A673 (cell line): Measurements from ENCODE around the gene HAPLN1. TPM values are rescaled to one million over a fixed set of nuclear protein-coding genes. Genes with fewer than 3 reads are reported as not detected.

Source experiments
- BruUV-seq: library from RNA; stranded (reverse); fragments of 400-500 nt; replicated peaks from 2 replicates; lab custom pipeline; 2021; lab: Mats Ljungman, UMichigan
- CTCF ChIA-PET: fragments of 300-600 bp; sonication (Branson Sonifier 250); formaldehyde crosslinking; loops from one replicate; lab custom pipeline; 2022; ENCODE audit warnings: antibody characterized with exemption; lab: Charles Lee
- POLR2A ChIA-PET: fragments of 300-600 bp; sonication (Branson Sonifier 250); formaldehyde crosslinking; loops from one replicate; lab custom pipeline; 2022; ENCODE audit warnings: antibody characterized with exemption; ENCODE audit not compliant: low non-redundant PET; lab: Charles Lee
- DNase-seq: peaks from one replicate; pipeline ENCODE4 v3.0.0-alpha.2; 2015; ENCODE audit warnings: low spot score
- H3K27ac ChIP-seq: fragments of 200-600 bp; sonication (generic); 2 replicates; pipeline ENCODE4 v1.5.1; 2016; ENCODE audit warnings: mixed run types, low read depth, mild to moderate bottlenecking, mixed read lengths, antibody characterized with exemption, low read length; ENCODE audit not compliant: poor library complexity, severe bottlenecking
- H3K27me3 ChIP-seq: fragments of 200-600 bp; sonication (generic); replicated peaks from 2 replicates; pipeline ENCODE4 v1.6.1; 2017; ENCODE audit warnings: mixed run types, low read depth, mild to moderate bottlenecking, mixed read lengths, antibody characterized with exemption, low read length; ENCODE audit not compliant: insufficient read depth, poor library complexity
- H3K36me3 ChIP-seq: fragments of 200-600 bp; sonication (generic); 2 replicates; pipeline ENCODE4 v1.6.1; 2016; ENCODE audit warnings: mixed run types, mild to moderate bottlenecking, mixed read lengths, antibody characterized with exemption, low read length; ENCODE audit not compliant: insufficient read depth, poor library complexity, severe bottlenecking
- H3K4me1 ChIP-seq: fragments of 200-600 bp; sonication (generic); 2 replicates; pipeline ENCODE4 v1.6.1; 2017; ENCODE audit warnings: mixed run types, mild to moderate bottlenecking, mixed read lengths, antibody characterized with exemption, low read length; ENCODE audit not compliant: insufficient read depth, poor library complexity, severe bottlenecking
- H3K4me3 ChIP-seq: fragments of 200-600 bp; sonication (generic); 2 replicates; pipeline ENCODE4 v1.5.1; 2016; ENCODE audit warnings: low read depth, mixed run types, mild to moderate bottlenecking, mixed read lengths, low read length; ENCODE audit not compliant: poor library complexity, severe bottlenecking
- H3K9me3 ChIP-seq: fragments of 200-600 bp; sonication (generic); 2 replicates; pipeline ENCODE4 v1.6.1; 2016; ENCODE audit warnings: mixed run types, low read depth, mild to moderate bottlenecking, mixed read lengths, antibody characterized with exemption, low read length; ENCODE audit not compliant: poor library complexity, severe bottlenecking
- EZH2 ChIP-seq: fragments of 200-600 bp; sonication (generic); IDR thresholded peaks from 2 replicates; pipeline ENCODE4 v1.6.1; 2017; ENCODE audit warnings: borderline replicate concordance, low read depth, mild to moderate bottlenecking, mixed read lengths, antibody characterized with exemption, low read length; ENCODE audit not compliant: poor library complexity, severe bottlenecking
- intact Hi-C: fragments of 100-400 bp; cut with micrococcal nuclease; formaldehyde crosslinking; loops from one replicate; pipeline ENCODE4 v1.10.0; 2022; ENCODE audit not compliant: unreplicated experiment
- total RNA-seq: library from RNA; stranded (reverse); gene quantifications from 2 replicates; pipeline ENCODE4 v1.2.3, GENCODE V29; 2021
- TF ChIP-seq, protein P1 (sequence below): fragments of 300-800, 200-600 bp; sonication (generic); conservative IDR thresholded peaks from 2 replicates; pipeline ENCODE4 v1.5.1; 2017; ENCODE audit warnings: low read depth, mild to moderate bottlenecking, antibody characterized with exemption, low read length, moderate library complexity, mixed read lengths

The HAPLN1 gene
- total RNA-seq, 1 experiment from 2014 or later = 0.32 TPM

DNA sequence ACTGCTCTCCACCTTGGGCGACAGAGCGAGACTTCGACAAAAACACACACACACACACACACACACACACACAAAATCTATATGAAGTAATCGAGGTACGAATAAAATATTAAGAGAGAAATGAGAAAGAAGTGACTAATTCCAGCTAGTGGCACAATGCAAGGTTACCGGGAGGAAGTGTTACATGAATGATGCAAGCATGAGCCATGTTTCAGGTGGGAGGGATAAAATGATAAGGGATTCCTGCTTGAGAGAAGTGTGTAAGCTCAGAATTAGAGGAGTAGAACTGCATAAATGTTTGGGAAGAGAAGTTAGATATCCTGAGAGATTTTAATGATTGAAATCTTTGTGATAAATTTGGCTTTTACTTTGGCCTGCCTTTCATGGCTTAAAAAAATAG, 18.8 kb downstream of the HAPLN1 start:
- ChIA-PET CTCF (no interaction called here), POLR2A (no interaction called here)
- Histone ChIP-seq H3K27ac (no peak overlapping the region), H3K9me3 (no peaks in the 10 kb centered on the region), H3K4me1 (no peaks in the 10 kb centered on the region), H3K36me3 (no peaks in the 10 kb centered on the region), H3K4me3 (no peak overlapping the region), H3K27me3 (no peaks in the 10 kb centered on the region)
- TF ChIP-seq, protein P1, sequence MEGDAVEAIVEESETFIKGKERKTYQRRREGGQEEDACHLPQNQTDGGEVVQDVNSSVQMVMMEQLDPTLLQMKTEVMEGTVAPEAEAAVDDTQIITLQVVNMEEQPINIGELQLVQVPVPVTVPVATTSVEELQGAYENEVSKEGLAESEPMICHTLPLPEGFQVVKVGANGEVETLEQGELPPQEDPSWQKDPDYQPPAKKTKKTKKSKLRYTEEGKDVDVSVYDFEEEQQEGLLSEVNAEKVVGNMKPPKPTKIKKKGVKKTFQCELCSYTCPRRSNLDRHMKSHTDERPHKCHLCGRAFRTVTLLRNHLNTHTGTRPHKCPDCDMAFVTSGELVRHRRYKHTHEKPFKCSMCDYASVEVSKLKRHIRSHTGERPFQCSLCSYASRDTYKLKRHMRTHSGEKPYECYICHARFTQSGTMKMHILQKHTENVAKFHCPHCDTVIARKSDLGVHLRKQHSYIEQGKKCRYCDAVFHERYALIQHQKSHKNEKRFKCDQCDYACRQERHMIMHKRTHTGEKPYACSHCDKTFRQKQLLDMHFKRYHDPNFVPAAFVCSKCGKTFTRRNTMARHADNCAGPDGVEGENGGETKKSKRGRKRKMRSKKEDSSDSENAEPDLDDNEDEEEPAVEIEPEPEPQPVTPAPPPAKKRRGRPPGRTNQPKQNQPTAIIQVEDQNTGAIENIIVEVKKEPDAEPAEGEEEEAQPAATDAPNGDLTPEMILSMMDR = no peak
- TF ChIP-seq EZH2 = no peak
- DNase-seq = no peak
- no TSS peak for BruUV-seq
- intact Hi-C loops = no loop called here

DNA sequence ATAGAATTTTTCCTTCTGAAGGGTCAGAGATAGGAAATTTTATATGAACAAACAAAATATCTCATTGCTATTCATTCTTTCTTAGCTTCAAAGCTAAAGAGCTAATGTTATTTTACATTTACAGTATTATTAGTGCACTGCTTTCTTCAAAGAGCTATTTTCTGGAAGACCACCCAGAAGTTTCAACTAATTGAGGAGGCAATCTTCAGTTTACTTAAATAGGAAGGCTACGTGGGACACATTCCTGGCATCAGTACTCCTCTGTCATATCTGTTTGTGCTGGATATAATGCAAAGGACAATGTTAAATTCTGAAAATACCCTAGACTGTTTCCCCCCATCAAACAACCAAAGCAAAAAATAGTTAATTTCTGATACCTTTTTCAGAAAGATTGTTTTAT, 30.8 kb downstream of the HAPLN1 start:
- Histone ChIP-seq H3K27me3 (no peaks in the 10 kb centered on the region), H3K4me1 (no peaks in the 10 kb centered on the region), H3K4me3 (no peak overlapping the region), H3K27ac (no peak overlapping the region), H3K9me3 (no peaks in the 10 kb centered on the region), H3K36me3 (no peaks in the 10 kb centered on the region)
- DNase-seq = no peak
- no TSS peak for BruUV-seq
- intact Hi-C loops = no loop called here
- TF ChIP-seq EZH2 = no peak
- TF ChIP-seq, protein P1 = no peak
- POLR2A ChIA-PET = no interaction called here
- CTCF ChIA-PET = no interaction called here

DNA sequence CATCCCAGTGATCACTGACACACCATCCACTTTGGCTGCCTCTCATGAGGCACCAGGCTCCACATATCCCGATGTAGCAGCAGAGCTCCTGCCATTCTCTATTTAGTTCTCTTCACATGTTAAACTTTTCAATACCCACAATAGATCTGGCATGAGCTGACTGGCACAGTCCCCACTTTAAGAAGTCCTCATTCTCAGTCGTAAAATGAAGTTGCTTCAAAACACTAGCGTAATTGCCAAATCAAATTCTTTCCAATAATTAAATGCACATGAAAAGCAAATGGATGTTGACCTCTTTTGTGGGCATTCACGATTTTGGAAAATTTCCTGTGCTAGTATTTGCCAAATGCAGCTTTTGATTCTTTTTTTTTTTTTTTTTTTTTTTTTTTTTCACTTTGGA, 32.4 kb downstream of the HAPLN1 start:
- CTCF ChIA-PET = no interaction called here
- no peaks in the 10 kb centered on the region for H3K4me1 ChIP-seq
- no peak overlapping the region for H3K4me3 ChIP-seq
- intact Hi-C loops = no loop called here
- DNase-seq = no peak
- H3K27me3 ChIP-seq = no peaks in the 10 kb centered on the region
- no peak overlapping the region for H3K27ac ChIP-seq
- POLR2A ChIA-PET = no interaction called here
- H3K9me3 ChIP-seq = no peaks in the 10 kb centered on the region
- no peaks in the 10 kb centered on the region for H3K36me3 ChIP-seq
- BruUV-seq = no TSS peak
- TF ChIP-seq, protein P1 = no peak
- TF ChIP-seq EZH2 = no peak
